HUES48 (cell line): Measurements from ENCODE around the gene TEAD2.

Experiments
- H3K27ac ChIP-seq: one replicate; pipeline ENCODE4 v1.7.0; 2013; ENCODE audit warnings: low read depth, low read length, inconsistent platforms
- H3K27me3 ChIP-seq: 2 replicates; pipeline ENCODE4 v1.6.1; 2013; ENCODE audit warnings: mild to moderate bottlenecking, low read length; ENCODE audit not compliant: control insufficient read depth, insufficient read depth
- H3K36me3 ChIP-seq: 2 replicates; pipeline ENCODE4 v1.6.1; 2013; ENCODE audit warnings: low read length; ENCODE audit not compliant: control insufficient read depth, insufficient read depth
- H3K4me1 ChIP-seq: 2 replicates; pipeline ENCODE4 v1.6.1; 2013; ENCODE audit warnings: mild to moderate bottlenecking, low read length; ENCODE audit not compliant: control insufficient read depth, insufficient read depth
- H3K4me3 ChIP-seq: 2 replicates; pipeline ENCODE4 v1.5.1; 2013; ENCODE audit warnings: mild to moderate bottlenecking, low read depth, low read length
- H3K9ac ChIP-seq: 2 replicates; pipeline ENCODE4 v1.6.1; 2013; ENCODE audit warnings: mild to moderate bottlenecking, low read depth, low read length, moderate library complexity
- H3K9me3 ChIP-seq: 2 replicates; pipeline ENCODE4 v1.6.1; 2013; ENCODE audit warnings: low read length; ENCODE audit not compliant: control insufficient read depth, insufficient read depth

Gene TEAD2

GRCh38 chr19:49361438-49362047, 673 bp downstream of the TEAD2 start:
- Histone ChIP-seq H3K9me3 (no peaks in the 10 kb centered on the region), H3K36me3 (peaks cover 30% of the 10 kb centered on the region), H3K4me3 (peak overlapping the region; percentile 95), H3K27ac (peak overlapping the region; percentile 97), H3K27me3 (no peaks in the 10 kb centered on the region), H3K4me1 (peaks cover 3% of the 10 kb centered on the region; the same call in 1 of the 2 replicates), H3K9ac (peak overlapping the region; percentile 95)

GRCh38 chr19:49359851-49360820, 2.1 kb downstream of the TEAD2 start:
- H3K4me3 ChIP-seq = peak overlapping the region; percentile 95
- peaks cover 3% of the 10 kb centered on the region; the same call in 1 of the 2 replicates for H3K4me1 ChIP-seq
- peaks cover 45% of the 10 kb centered on the region for H3K36me3 ChIP-seq
- no peaks in the 10 kb centered on the region for H3K9me3 ChIP-seq
- H3K27ac ChIP-seq = no peak overlapping the region
- H3K27me3 ChIP-seq = no peaks in the 10 kb centered on the region
- H3K9ac ChIP-seq = no peak overlapping the region

GRCh38 chr19:49357186-49357585, 5.0 kb downstream of the TEAD2 start:
- no peak overlapping the region for H3K9ac ChIP-seq
- no peaks in the 10 kb centered on the region for H3K9me3 ChIP-seq
- no peak overlapping the region for H3K27ac ChIP-seq
- peaks cover 72% of the 10 kb centered on the region for H3K36me3 ChIP-seq
- H3K27me3 ChIP-seq = no peaks in the 10 kb centered on the region
- no peak overlapping the region for H3K4me3 ChIP-seq
- H3K4me1 ChIP-seq = no peaks in the 10 kb centered on the region

- Histone ChIP-seq H3K4me1 (no peaks in the 10 kb centered on the region), H3K4me3 (no peak overlapping the region), H3K27me3 (no peaks in the 10 kb centered on the region), H3K9me3 (no peaks in the 10 kb centered on the region), H3K9ac (no peak overlapping the region), H3K27ac (no peak overlapping the region), H3K36me3 (peaks cover 79% of the 10 kb centered on the region)
Observed at GRCh38 chr19:49356382-49356781, 5.8 kb downstream of the TEAD2 start.

- H3K4me3 ChIP-seq = no peak overlapping the region
- H3K9ac ChIP-seq = no peak overlapping the region
- H3K27ac ChIP-seq = no peak overlapping the region
- H3K4me1 ChIP-seq = no peaks in the 10 kb centered on the region
- peaks cover 84% of the 10 kb centered on the region for H3K36me3 ChIP-seq
- H3K27me3 ChIP-seq = no peaks in the 10 kb centered on the region
- no peaks in the 10 kb centered on the region for H3K9me3 ChIP-seq
Observed at GRCh38 chr19:49355909-49356353, 6.3 kb downstream of the TEAD2 start.

- H3K4me3 ChIP-seq = no peak overlapping the region
Observed at GRCh38 chr19:49349567-49349966, 12.6 kb downstream of the TEAD2 start.

GRCh38 chr19:49348305-49349189, 13.7 kb downstream of the TEAD2 start:
- Histone ChIP-seq H3K36me3 (peaks cover 91% of the 10 kb centered on the region), H3K9me3 (no peaks in the 10 kb centered on the region), H3K9ac (no peak overlapping the region), H3K4me3 (no peak overlapping the region), H3K4me1 (no peaks in the 10 kb centered on the region), H3K27me3 (no peaks in the 10 kb centered on the region), H3K27ac (no peak overlapping the region)

More at GRCh38 chr19:49349567-49349966, 12.6 kb downstream of the TEAD2 start:
- no peak overlapping the region for H3K9ac ChIP-seq
- no peaks in the 10 kb centered on the region for H3K4me1 ChIP-seq
- no peaks in the 10 kb centered on the region for H3K9me3 ChIP-seq
- H3K27ac ChIP-seq = no peak overlapping the region
- H3K27me3 ChIP-seq = no peaks in the 10 kb centered on the region
- H3K36me3 ChIP-seq = peaks cover 89% of the 10 kb centered on the region

- H3K4me1 ChIP-seq = no peaks in the 10 kb centered on the region
- H3K4me3 ChIP-seq = no peak overlapping the region
- no peak overlapping the region for H3K9ac ChIP-seq
- no peak overlapping the region for H3K27ac ChIP-seq
- no peaks in the 10 kb centered on the region for H3K9me3 ChIP-seq
- no peaks in the 10 kb centered on the region for H3K27me3 ChIP-seq
- H3K36me3 ChIP-seq = peaks cover 91% of the 10 kb centered on the region
Observed at GRCh38 chr19:49347835-49348234, 14.4 kb downstream of the TEAD2 start.

- no peak overlapping the region for H3K9ac ChIP-seq
- no peak overlapping the region for H3K27ac ChIP-seq
- H3K4me3 ChIP-seq = no peak overlapping the region
- no peaks in the 10 kb centered on the region for H3K27me3 ChIP-seq
- no peaks in the 10 kb centered on the region for H3K4me1 ChIP-seq
- H3K9me3 ChIP-seq = no peaks in the 10 kb centered on the region
- peaks cover 91% of the 10 kb centered on the region for H3K36me3 ChIP-seq
Observed at GRCh38 chr19:49347191-49347590, 15.0 kb downstream of the TEAD2 start.

- H3K27me3 ChIP-seq = no peaks in the 10 kb centered on the region
- no peak overlapping the region for H3K27ac ChIP-seq
- H3K9me3 ChIP-seq = no peaks in the 10 kb centered on the region
- peaks cover 3% of the 10 kb centered on the region; the same call in 1 of the 2 replicates for H3K4me1 ChIP-seq
- no peak overlapping the region for H3K9ac ChIP-seq
- H3K4me3 ChIP-seq = no peak overlapping the region
- H3K36me3 ChIP-seq = peaks cover 84% of the 10 kb centered on the region
Observed at GRCh38 chr19:49344505-49345423, 17.5 kb downstream of the TEAD2 start.
